Lung (tissue), 12 donors: Measurements from ENCODE around the gene FBXO10. TPM values are rescaled to one million over a fixed set of nuclear protein-coding genes. Genes with fewer than 3 reads are reported as not detected.

Source experiments
- ATAC-seq: fragments of 200-7000 bp; cut with Tn5 transposase; one replicate; pipeline ENCODE4 v1.9.1; 2020; ENCODE audit warnings: moderate number of reproducible peaks; ENCODE audit not compliant: insufficient read depth, low FRiP score
- DNase-seq, 3 donors: peaks; one replicate each; pipeline ENCODE4 v3.0.0-alpha.2; 2013 to 2017
- H3K27ac ChIP-seq, 2 donors: one replicate each; pipeline ENCODE4 v1.5.1; 2013; ENCODE audit warnings: mild to moderate bottlenecking in 2 of 2, moderate library complexity in 2 of 2, control low read depth in 1 of 2, inconsistent platforms in 1 of 2, low read depth in 1 of 2, low read length in 1 of 2
- H3K27me3 ChIP-seq, 3 donors: one replicate each; pipeline ENCODE4 v1.5.1; 2013; ENCODE audit warnings: low read length in 2 of 3; ENCODE audit not compliant: control insufficient read depth in 3 of 3, insufficient read depth in 3 of 3
- H3K36me3 ChIP-seq, 4 donors: one replicate each; pipeline ENCODE4 v1.5.1; 2013; ENCODE audit warnings: low read length in 4 of 4, mild to moderate bottlenecking in 1 of 4, moderate library complexity in 1 of 4; ENCODE audit not compliant: control insufficient read depth in 4 of 4, insufficient read depth in 4 of 4
- H3K4me1 ChIP-seq, 5 donors: one replicate each; pipeline ENCODE4 v1.5.1; 2013; ENCODE audit warnings: low read length in 5 of 5, mild to moderate bottlenecking in 2 of 5, moderate library complexity in 1 of 5; ENCODE audit not compliant: control insufficient read depth in 5 of 5, insufficient read depth in 5 of 5
- H3K4me3 ChIP-seq: one replicate; pipeline ENCODE4 v1.5.1; 2013; ENCODE audit warnings: mild to moderate bottlenecking, control low read depth, moderate library complexity
- H3K9ac ChIP-seq, 2 donors: one replicate each; pipeline ENCODE4 v1.5.1; 2013; ENCODE audit warnings: low read length in 2 of 2, control low read depth in 1 of 2; ENCODE audit not compliant: insufficient read depth in 1 of 2
- H3K9me3 ChIP-seq, 4 donors: one replicate each; pipeline ENCODE4 v1.5.1; 2013; ENCODE audit warnings: low read length in 3 of 4, mild to moderate bottlenecking in 1 of 4, moderate library complexity in 1 of 4; ENCODE audit not compliant: control insufficient read depth in 4 of 4, insufficient read depth in 3 of 4
- WGBS, 2 donors: extraction: QIAGEN DNeasy Blood & Tissue Kit; methylation state at CpG; one replicate each; pipeline ENCODE4 v1.1.7; 2013; 5-methylcytosine and 5-hydroxymethylcytosine counted together
- polyA plus RNA-seq, 2 donors: library from polyadenylated mRNA; stranded (reverse); fragments of 200-250 nt; gene quantifications; one replicate each; pipeline ENCODE4 v1.2.1, GENCODE V29; 2013
- total RNA-seq, 2 donors: library from RNA; depleted of rRNA in 1 of 2; stranded (reverse); fragments of >200 nt in 1 of 2; gene quantifications; one replicate each; pipeline ENCODE4 v1.2.1, GENCODE V29; 2014 to 2021
- TF ChIP-seq, protein P1 (sequence below): IDR thresholded peaks from 2 replicates; pipeline ENCODE4 v1.5.1; 2012; ENCODE audit warnings: mild to moderate bottlenecking; ENCODE audit errors: control extremely low read depth, extremely low read depth
- donor health status: control.
- donor health status: control.
- donor health status: Bipolar disorder and iron deficiency.
- donor health status: healthy.
- donor health status: DM: yes; HTN: yes; CAD: no.

FBXO10 gene
- total and polyA plus RNA-seq, 4 donors: 2.6 to 6.3 (median 4.0) TPM

DNA sequence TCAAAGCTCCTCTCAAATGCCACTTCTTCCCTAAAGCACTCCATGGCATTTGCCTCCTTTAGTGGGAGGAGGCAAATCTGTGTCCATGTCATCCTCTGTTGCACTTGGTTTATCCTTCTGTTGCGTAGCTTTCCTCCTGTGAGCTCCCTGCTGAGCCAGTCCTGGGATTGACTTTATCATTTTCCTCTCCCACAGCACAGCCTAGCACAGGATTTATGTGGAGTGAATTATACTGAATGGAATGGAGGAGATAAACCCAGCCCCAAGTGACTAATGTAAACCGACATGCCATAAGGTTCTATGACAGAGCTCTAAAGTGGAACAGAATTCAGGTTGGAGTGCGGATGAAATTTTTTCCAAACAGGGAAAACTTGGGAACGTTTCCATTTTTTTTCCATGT, 42.6 kb upstream of the FBXO10 start:
- 87 to 95% methylated on average over 4 of the region's 4 CpGs for WGBS, 2 donors
- H3K27ac ChIP-seq: no peak overlapping the region
- no peaks in the 10 kb centered on the region for H3K9me3 ChIP-seq
- peaks cover 0 to 2% (median 0%) of the 10 kb centered on the region in 5 donors for H3K4me1 ChIP-seq
- H3K9ac ChIP-seq: no peak overlapping the region
- TF ChIP-seq, protein P1, sequence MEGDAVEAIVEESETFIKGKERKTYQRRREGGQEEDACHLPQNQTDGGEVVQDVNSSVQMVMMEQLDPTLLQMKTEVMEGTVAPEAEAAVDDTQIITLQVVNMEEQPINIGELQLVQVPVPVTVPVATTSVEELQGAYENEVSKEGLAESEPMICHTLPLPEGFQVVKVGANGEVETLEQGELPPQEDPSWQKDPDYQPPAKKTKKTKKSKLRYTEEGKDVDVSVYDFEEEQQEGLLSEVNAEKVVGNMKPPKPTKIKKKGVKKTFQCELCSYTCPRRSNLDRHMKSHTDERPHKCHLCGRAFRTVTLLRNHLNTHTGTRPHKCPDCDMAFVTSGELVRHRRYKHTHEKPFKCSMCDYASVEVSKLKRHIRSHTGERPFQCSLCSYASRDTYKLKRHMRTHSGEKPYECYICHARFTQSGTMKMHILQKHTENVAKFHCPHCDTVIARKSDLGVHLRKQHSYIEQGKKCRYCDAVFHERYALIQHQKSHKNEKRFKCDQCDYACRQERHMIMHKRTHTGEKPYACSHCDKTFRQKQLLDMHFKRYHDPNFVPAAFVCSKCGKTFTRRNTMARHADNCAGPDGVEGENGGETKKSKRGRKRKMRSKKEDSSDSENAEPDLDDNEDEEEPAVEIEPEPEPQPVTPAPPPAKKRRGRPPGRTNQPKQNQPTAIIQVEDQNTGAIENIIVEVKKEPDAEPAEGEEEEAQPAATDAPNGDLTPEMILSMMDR: no peak
- H3K27me3 ChIP-seq: peaks cover 0 to 12% (median 0%) of the 10 kb centered on the region in 3 donors
- ATAC-seq (no peak), DNase-seq (no peak)
- no peak overlapping the region for H3K4me3 ChIP-seq
- H3K36me3 ChIP-seq: no peaks in the 10 kb centered on the region

DNA sequence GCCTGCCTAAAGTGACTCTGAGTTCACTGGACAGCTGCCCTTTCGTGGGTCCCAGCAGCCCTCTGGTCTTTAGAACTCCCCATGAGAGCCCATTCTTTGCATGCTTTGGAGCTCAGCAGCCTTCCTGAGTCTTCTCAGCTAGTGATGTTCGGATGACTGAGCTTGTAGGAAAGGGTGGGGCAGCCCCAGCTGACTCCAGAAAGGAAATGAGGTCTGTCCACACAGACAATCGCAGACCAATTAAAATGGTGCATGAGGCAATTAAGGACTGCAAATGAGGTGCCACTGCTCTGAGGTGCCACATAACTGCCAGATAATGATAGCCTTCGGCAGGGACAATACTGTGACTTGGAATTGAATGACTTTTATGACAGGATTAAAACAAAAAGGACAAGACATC, 41.7 kb upstream of the FBXO10 start:
- Histone ChIP-seq H3K27ac (no peak overlapping the region), H3K9me3 (no peaks in the 10 kb centered on the region), H3K27me3 (peaks cover 0 to 12% (median 0%) of the 10 kb centered on the region in 3 donors), H3K9ac (no peak overlapping the region), H3K4me3 (no peak overlapping the region), H3K4me1 (peaks cover 0 to 2% (median 0%) of the 10 kb centered on the region in 5 donors), H3K36me3 (no peaks in the 10 kb centered on the region)
- 46 to 64% methylated on average over 4 of the region's 4 CpGs for WGBS, 2 donors
- no peak for ATAC-seq
- TF ChIP-seq, protein P1: no peak
- DNase-seq: no peak

DNA sequence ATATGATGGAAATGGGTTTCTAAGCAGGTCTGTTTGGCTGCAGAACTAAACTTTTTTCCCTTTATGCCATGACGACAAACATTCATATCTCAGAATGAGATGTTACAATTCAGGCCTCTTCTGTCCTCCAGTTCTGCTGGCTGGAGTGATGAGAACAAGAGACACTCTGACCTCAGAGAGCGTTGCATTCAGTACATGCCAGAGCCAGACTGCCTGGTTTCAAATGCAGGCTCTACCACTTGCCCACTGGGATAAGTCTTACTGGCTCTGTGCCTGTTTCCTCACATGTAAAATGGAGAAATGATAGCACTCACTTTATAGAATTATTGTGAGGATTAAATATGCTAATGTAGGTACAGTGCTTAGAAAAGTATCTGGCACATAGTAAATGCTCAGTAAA, 41.0 kb upstream of the FBXO10 start:
- WGBS, 2 donors: 90 to 95% methylated on average over 2 of the region's 2 CpGs

More for the DNA sequence above, 41.0 kb upstream of the FBXO10 start:
- no peak overlapping the region for H3K9ac ChIP-seq
- DNase-seq (no peak), ATAC-seq (no peak)
- TF ChIP-seq, protein P1: no peak
- peaks cover 0 to 12% (median 0%) of the 10 kb centered on the region in 3 donors for H3K27me3 ChIP-seq
- no peaks in the 10 kb centered on the region for H3K9me3 ChIP-seq
- H3K36me3 ChIP-seq: no peaks in the 10 kb centered on the region
- no peak overlapping the region for H3K27ac ChIP-seq
- H3K4me3 ChIP-seq: no peak overlapping the region
- H3K4me1 ChIP-seq: peaks cover 0 to 2% (median 0%) of the 10 kb centered on the region in 5 donors
